ENCODE data around the gene FNTB.

Gene FNTB

GRCh38 chr14:64945431-64946178 is 41.1 kb upstream of the FNTB start:
- H3K36me3 ChIP-seq (ENCODE audit: control insufficient read depth, insufficient read depth, low read length) = peaks cover under 1% of the 10 kb centered on the region

GRCh38 chr14:64946310-64947045 is 40.2 kb upstream of the FNTB start:
- H3K4me3 ChIP-seq (replicated peaks; ENCODE audit: low read depth, low read length) = no peak overlapping the region
- no peak for DNase-seq (ENCODE audit: extremely low read depth, insufficient read length)
- TF ChIP-seq CTCF (IDR thresholded peaks at IDR 0.05; ENCODE audit: insufficient read depth, low read length, poor library complexity, severe bottlenecking) = no peak
- H3K36me3 ChIP-seq (ENCODE audit: control insufficient read depth, insufficient read depth, low read length) = no peaks in the 10 kb centered on the region; the same call in none of the 2 replicates
- H3K27me3 ChIP-seq (replicated peaks; ENCODE audit: control insufficient read depth, insufficient read depth, low read length) = no peaks in the 10 kb centered on the region

More at GRCh38 chr14:64945431-64946178, 41.1 kb upstream of the FNTB start:
- no peak for DNase-seq (ENCODE audit: extremely low read depth, insufficient read length)
- no peak overlapping the region for H3K4me3 ChIP-seq (replicated peaks; ENCODE audit: low read depth, low read length)
- TF ChIP-seq CTCF (IDR thresholded peaks at IDR 0.05; ENCODE audit: insufficient read depth, low read length, poor library complexity, severe bottlenecking) = no peak
- H3K27me3 ChIP-seq (replicated peaks; ENCODE audit: control insufficient read depth, insufficient read depth, low read length) = no peaks in the 10 kb centered on the region

DNA sequence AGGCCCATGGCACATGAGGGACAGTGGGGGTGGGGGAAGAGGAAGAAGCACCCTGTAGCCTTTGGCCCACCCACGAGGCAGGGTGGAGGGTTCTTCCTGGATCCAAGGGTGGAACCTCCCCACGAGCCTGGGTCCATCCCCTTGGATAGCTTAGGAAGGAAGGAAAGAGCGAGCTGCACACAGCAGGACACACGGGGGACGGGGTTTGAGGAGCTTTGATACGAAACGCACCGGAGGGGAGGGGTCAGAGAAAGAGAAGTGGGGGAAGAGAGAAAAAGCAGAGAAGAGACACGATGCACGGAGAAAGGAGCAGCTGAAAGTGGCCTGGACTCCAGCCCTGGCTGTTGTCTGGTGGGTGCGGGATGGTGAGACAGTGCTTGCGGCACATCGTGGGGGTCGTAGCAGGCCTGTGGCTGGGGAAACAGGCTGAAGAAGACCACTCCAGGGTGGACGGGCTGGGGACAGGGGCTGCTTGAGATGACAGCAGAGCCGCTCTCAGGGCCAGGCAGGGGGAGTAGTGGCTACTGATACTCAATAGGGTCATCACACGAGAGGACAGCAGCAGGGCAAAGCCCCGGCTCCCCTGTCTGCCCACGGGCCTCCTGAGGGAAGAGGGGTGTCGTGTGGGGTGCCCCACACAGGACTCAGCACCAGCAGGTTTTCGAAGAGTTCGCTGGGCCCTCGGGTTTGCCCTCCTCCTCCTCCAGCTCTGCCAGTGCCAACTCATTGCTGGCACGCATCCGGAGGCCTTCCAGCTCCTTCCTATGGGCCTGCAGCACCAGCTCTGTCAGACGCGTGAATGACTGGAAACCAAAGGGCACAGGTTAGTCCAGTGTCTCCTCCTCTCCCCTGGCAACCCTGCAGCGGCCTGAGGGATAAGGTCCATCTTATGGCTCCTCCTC is 38.7 kb upstream of the FNTB start:
- TF ChIP-seq CTCF (IDR thresholded peaks at IDR 0.05; ENCODE audit: insufficient read depth, low read length, poor library complexity, severe bottlenecking) = no peak
- Histone ChIP-seq H3K36me3 (ENCODE audit: control insufficient read depth, insufficient read depth, low read length) (no peaks in the 10 kb centered on the region; the same call in 1 of the 2 replicates), H3K27me3 (replicated peaks; ENCODE audit: control insufficient read depth, insufficient read depth, low read length) (no peaks in the 10 kb centered on the region), H3K4me3 (replicated peaks; ENCODE audit: low read depth, low read length) (no peak overlapping the region)
- no peak for DNase-seq (ENCODE audit: extremely low read depth, insufficient read length)

GRCh38 chr14:64948612-64949210 is 38.0 kb upstream of the FNTB start:
- no peak for DNase-seq (ENCODE audit: extremely low read depth, insufficient read length)
- H3K27me3 ChIP-seq (replicated peaks; ENCODE audit: control insufficient read depth, insufficient read depth, low read length) = no peaks in the 10 kb centered on the region
- no peak for TF ChIP-seq CTCF (IDR thresholded peaks at IDR 0.05; ENCODE audit: insufficient read depth, low read length, poor library complexity, severe bottlenecking)
- H3K36me3 ChIP-seq (ENCODE audit: control insufficient read depth, insufficient read depth, low read length) = no peaks in the 10 kb centered on the region; the same call in 1 of the 2 replicates
- no peak overlapping the region for H3K4me3 ChIP-seq (replicated peaks; ENCODE audit: low read depth, low read length)

DNA sequence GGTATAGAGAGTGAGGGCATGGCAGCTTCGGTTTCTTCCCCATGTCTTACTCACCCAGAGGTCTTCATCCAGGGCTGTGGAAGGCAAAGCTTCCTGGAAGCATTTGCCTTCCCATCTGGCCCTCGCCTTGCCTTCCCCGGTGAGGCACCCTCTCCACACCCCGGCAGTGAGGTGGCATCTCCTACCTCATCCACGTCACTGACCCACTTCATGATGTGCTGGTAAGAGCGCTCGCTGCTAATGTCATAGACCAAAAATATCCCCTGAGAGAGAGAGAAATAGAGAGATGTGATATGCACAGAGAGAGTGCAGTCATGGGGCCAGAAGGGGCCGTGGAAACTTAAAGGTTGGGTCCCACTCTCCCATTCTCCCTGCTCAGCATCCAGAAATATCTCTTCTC is 35.8 kb upstream of the FNTB start:
- H3K36me3 ChIP-seq (ENCODE audit: control insufficient read depth, insufficient read depth, low read length) = no peaks in the 10 kb centered on the region; the same call in 1 of the 2 replicates
- no peak for DNase-seq (ENCODE audit: extremely low read depth, insufficient read length)
- TF ChIP-seq CTCF (IDR thresholded peaks at IDR 0.05; ENCODE audit: insufficient read depth, low read length, poor library complexity, severe bottlenecking) = no peak

More for the DNA sequence above, 35.8 kb upstream of the FNTB start:
- no peak overlapping the region for H3K4me3 ChIP-seq (replicated peaks; ENCODE audit: low read depth, low read length)
- H3K27me3 ChIP-seq (replicated peaks; ENCODE audit: control insufficient read depth, insufficient read depth, low read length) = no peaks in the 10 kb centered on the region
